ENCODE measurements around the gene TXNRD2. TPM values are rescaled to one million over a fixed set of nuclear protein-coding genes. Genes with fewer than 3 reads are reported as not detected.

Gene TXNRD2
- polyA plus RNA-seq, 1 donor from 2014 or later = 4.1 TPM

DNA sequence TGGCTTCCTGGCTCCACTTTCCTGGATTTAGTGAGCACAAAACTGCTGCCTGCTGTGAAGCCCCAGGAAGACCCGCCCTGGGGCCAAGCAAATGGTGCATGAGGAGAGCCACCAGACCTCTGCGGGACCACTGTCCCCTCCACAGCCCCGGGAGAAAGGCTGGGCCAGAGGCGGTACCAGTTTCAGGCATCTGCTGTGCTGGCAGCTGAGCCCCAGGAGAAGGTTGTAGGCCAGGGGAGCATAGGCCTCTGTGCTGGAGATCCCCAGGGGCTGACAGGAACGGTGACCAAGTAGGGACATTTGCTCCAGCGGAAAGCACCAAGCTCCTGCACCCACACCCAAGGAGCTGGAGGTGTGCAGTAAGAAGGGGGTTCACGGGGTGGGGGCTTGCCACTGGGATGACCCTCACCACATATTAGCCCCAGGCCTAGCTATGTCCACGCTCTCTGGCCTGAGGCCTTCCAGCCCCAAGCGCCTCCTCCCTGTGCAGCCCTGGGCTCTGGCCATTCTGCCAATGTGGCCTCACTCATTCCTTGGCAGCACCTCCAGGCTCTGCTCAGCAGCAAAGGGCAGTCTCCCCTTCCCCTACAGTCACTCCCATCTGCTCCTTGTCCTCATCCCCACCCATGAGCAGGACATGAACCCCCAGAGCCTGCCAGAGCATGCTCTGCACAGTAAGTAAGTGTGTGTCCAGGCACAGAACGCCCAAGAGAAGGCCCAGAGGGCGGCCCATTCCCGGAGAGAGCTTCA is 24.1 kb downstream of the TXNRD2 start:
- Histone ChIP-seq H3K9me2 (ENCODE audit: insufficient read depth, low read length) (no peaks in the 10 kb centered on the region), H3F3A (ENCODE audit: insufficient read depth, low read length, poor library complexity, severe bottlenecking) (no peaks in the 10 kb centered on the region), H2AFZ (ENCODE audit: low read depth, low read length) (no peak overlapping the region), H3K27ac (ENCODE audit: low read length) (no peak overlapping the region), H3K27me3 (ENCODE audit: insufficient read depth, low read depth, low read length) (no peaks in the 10 kb centered on the region), H3K9me3 (ENCODE audit: low read length) (no peaks in the 10 kb centered on the region), H3K36me3 (ENCODE audit: insufficient read depth, low read length) (no peaks in the 10 kb centered on the region), H3K9ac (ENCODE audit: low read length) (no peak overlapping the region), H4K20me1 (ENCODE audit: insufficient read depth) (no peaks in the 10 kb centered on the region), H3K4me3 (ENCODE audit: low read length) (no peak overlapping the region), H3K4me2 (ENCODE audit: low read length) (no peak overlapping the region), H3K79me2 (replicated peaks; ENCODE audit: insufficient read depth, low read length) (no peaks in the 10 kb centered on the region)
- TF ChIP-seq, protein P1, sequence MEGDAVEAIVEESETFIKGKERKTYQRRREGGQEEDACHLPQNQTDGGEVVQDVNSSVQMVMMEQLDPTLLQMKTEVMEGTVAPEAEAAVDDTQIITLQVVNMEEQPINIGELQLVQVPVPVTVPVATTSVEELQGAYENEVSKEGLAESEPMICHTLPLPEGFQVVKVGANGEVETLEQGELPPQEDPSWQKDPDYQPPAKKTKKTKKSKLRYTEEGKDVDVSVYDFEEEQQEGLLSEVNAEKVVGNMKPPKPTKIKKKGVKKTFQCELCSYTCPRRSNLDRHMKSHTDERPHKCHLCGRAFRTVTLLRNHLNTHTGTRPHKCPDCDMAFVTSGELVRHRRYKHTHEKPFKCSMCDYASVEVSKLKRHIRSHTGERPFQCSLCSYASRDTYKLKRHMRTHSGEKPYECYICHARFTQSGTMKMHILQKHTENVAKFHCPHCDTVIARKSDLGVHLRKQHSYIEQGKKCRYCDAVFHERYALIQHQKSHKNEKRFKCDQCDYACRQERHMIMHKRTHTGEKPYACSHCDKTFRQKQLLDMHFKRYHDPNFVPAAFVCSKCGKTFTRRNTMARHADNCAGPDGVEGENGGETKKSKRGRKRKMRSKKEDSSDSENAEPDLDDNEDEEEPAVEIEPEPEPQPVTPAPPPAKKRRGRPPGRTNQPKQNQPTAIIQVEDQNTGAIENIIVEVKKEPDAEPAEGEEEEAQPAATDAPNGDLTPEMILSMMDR (IDR thresholded peaks at IDR 0.05; ENCODE audit: poor library complexity, severe bottlenecking) = no peak
- TF ChIP-seq, protein P2, sequence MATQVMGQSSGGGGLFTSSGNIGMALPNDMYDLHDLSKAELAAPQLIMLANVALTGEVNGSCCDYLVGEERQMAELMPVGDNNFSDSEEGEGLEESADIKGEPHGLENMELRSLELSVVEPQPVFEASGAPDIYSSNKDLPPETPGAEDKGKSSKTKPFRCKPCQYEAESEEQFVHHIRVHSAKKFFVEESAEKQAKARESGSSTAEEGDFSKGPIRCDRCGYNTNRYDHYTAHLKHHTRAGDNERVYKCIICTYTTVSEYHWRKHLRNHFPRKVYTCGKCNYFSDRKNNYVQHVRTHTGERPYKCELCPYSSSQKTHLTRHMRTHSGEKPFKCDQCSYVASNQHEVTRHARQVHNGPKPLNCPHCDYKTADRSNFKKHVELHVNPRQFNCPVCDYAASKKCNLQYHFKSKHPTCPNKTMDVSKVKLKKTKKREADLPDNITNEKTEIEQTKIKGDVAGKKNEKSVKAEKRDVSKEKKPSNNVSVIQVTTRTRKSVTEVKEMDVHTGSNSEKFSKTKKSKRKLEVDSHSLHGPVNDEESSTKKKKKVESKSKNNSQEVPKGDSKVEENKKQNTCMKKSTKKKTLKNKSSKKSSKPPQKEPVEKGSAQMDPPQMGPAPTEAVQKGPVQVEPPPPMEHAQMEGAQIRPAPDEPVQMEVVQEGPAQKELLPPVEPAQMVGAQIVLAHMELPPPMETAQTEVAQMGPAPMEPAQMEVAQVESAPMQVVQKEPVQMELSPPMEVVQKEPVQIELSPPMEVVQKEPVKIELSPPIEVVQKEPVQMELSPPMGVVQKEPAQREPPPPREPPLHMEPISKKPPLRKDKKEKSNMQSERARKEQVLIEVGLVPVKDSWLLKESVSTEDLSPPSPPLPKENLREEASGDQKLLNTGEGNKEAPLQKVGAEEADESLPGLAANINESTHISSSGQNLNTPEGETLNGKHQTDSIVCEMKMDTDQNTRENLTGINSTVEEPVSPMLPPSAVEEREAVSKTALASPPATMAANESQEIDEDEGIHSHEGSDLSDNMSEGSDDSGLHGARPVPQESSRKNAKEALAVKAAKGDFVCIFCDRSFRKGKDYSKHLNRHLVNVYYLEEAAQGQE (IDR thresholded peaks at IDR 0.05; ENCODE audit: borderline replicate concordance) = no peak
- no peak for TF ChIP-seq TAF1 (IDR thresholded peaks at IDR 0.05; ENCODE audit: low read depth)
- TF ChIP-seq POLR2AphosphoS5 (IDR thresholded peaks at IDR 0.05) = no peak
- no peak for TF ChIP-seq EP300 (conservative IDR thresholded peaks at IDR 0.05; ENCODE audit: poor library complexity, severe bottlenecking)
- no peak for TF ChIP-seq EZH2 (IDR thresholded peaks at IDR 0.05; ENCODE audit: borderline replicate concordance, insufficient read depth, low read length, poor library complexity, severe bottlenecking)
- TF ChIP-seq RAD21 (conservative IDR thresholded peaks at IDR 0.05) = no peak
- TF ChIP-seq SMC3 (conservative IDR thresholded peaks at IDR 0.05; ENCODE audit: poor library complexity) = no peak
- no peak for TF ChIP-seq MXI1 (conservative IDR thresholded peaks at IDR 0.05; ENCODE audit: poor library complexity, severe bottlenecking)

DNA sequence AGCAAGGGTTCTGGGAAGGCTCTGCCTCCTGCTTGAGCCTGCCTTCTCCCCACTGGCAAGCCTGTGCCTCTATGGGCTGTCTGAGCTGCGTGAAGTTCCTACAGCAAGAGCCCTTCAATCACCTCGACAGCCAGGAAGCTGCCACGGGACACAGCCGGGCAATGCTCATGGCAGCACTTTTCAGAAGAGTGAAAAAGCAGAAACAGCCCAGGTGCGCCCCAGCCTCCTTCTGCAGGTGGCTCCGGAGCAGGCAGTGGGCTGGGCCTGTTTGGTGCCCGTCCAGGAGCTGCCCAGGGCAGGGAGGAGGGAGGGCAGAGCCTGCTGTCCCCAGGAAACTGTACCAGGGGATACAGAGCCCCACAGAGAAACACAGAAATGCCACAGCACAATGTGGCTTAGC is 24.7 kb downstream of the TXNRD2 start:
- H3K4me3 ChIP-seq (ENCODE audit: low read length) = no peak overlapping the region
- H3K79me2 ChIP-seq (replicated peaks; ENCODE audit: insufficient read depth, low read length) = no peaks in the 10 kb centered on the region
- no peaks in the 10 kb centered on the region for H3K9me3 ChIP-seq (ENCODE audit: low read length)
- H3K36me3 ChIP-seq (ENCODE audit: insufficient read depth, low read length) = no peaks in the 10 kb centered on the region
- H3K27ac ChIP-seq (ENCODE audit: low read length) = no peak overlapping the region
- H4K20me1 ChIP-seq (ENCODE audit: insufficient read depth) = no peaks in the 10 kb centered on the region
- no peak overlapping the region for H3K9ac ChIP-seq (ENCODE audit: low read length)
- H3K4me2 ChIP-seq (ENCODE audit: low read length) = no peak overlapping the region
- H3F3A ChIP-seq (ENCODE audit: insufficient read depth, low read length, poor library complexity, severe bottlenecking) = no peaks in the 10 kb centered on the region
- TF ChIP-seq TAF1 (IDR thresholded peaks at IDR 0.05; ENCODE audit: low read depth) (no peak), EP300 (conservative IDR thresholded peaks at IDR 0.05; ENCODE audit: poor library complexity, severe bottlenecking) (no peak), POLR2AphosphoS5 (IDR thresholded peaks at IDR 0.05) (no peak), MXI1 (conservative IDR thresholded peaks at IDR 0.05; ENCODE audit: poor library complexity, severe bottlenecking) (no peak), SMC3 (conservative IDR thresholded peaks at IDR 0.05; ENCODE audit: poor library complexity) (no peak), EZH2 (IDR thresholded peaks at IDR 0.05; ENCODE audit: borderline replicate concordance, insufficient read depth, low read length, poor library complexity, severe bottlenecking) (no peak), RAD21 (conservative IDR thresholded peaks at IDR 0.05) (no peak)
- TF ChIP-seq, protein P1 (IDR thresholded peaks at IDR 0.05; ENCODE audit: poor library complexity, severe bottlenecking) = no peak
- TF ChIP-seq, protein P2 (IDR thresholded peaks at IDR 0.05; ENCODE audit: borderline replicate concordance) = no peak
- H3K27me3 ChIP-seq (ENCODE audit: insufficient read depth, low read depth, low read length) = no peaks in the 10 kb centered on the region
- no peak overlapping the region for H2AFZ ChIP-seq (ENCODE audit: low read depth, low read length)
- no peaks in the 10 kb centered on the region for H3K9me2 ChIP-seq (ENCODE audit: insufficient read depth, low read length)
